Measurements from ENCODE around the gene PSMC3IP.
A peak's percentile ranks its signal among the peaks of the same experiment; 100 is the strongest.
"Not testable (repeated sequence)": the region's sequence is repeated elsewhere in the genome, so short reads cannot be mapped to it uniquely, and the experiment has no call there.

PSMC3IP gene

DNA sequence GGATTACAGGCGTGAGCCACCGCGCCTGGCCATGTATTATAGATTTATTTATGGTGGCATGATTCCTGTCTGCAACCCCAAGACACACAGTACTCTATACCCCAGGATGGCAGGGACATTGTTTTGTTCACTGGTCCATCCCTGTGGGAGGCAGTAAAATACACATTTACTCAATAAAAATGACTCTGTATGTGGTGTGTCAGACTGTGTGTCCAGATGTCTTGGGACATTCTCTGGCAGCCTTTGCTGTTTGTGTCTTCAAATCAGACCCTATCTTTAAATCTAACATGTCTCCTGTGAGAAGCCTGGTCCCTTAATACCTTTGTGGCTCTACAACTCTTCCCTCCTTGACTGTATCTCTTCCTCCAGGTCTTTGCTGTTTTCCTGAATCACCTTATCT is 17.3 kb downstream of the PSMC3IP start:
- no peak for DNase-seq (ENCODE audit: low spot score)

DNA sequence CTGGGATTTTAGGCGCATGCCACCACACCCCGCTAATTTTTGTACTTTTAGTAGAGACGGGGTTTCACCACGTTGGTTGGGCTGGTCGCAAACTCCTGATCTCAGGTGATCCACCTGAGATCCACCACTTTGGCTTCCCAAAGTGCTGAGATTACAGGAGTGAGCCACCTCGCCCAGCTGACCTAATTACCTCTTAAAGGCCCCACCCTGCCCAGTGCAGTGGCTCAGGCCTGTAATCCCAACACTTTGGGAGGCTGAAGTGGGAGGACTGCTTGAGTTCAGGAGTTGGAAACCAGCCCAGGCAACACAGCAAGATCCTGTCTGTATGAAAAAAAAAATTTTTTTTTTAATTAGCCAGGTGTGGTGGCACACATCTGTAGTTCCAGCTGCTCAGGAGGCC is 18.5 kb downstream of the PSMC3IP start:
- DNase-seq (ENCODE audit: low spot score) = no peak

DNA sequence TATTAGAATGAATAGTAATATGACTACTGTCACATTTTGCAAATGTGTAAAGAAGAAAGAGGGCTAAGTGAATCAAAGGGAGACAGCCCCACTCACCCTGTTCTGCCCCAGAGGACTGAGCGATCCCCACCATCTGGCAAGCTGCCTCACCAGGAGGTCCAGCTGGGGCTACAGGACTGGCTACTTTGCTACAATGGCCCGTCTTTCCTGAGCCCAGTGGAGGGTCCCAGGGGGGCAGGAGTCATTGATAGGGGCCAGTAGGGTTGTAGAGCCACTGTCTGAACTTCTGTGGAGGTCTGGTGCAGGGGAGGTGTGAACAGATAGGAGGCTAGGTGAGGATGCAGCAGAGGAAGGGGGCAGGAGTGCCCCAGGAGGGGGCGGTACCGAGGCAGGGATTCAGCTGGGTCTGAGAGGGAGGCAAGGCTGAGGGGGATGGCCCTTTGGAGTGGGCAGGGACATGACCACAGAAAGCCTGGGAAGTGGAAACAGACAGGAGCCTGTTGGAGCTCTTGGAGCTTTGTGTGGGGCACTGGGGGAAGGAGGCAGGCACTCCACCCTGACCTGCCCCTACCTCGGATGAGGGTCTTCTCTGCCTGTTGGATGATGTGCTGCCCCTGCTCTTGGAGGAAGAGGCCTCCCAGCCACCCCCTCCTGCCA is 21.4 kb downstream of the PSMC3IP start:
- not testable (repeated sequence) for DNase-seq (ENCODE audit: low spot score)

DNA sequence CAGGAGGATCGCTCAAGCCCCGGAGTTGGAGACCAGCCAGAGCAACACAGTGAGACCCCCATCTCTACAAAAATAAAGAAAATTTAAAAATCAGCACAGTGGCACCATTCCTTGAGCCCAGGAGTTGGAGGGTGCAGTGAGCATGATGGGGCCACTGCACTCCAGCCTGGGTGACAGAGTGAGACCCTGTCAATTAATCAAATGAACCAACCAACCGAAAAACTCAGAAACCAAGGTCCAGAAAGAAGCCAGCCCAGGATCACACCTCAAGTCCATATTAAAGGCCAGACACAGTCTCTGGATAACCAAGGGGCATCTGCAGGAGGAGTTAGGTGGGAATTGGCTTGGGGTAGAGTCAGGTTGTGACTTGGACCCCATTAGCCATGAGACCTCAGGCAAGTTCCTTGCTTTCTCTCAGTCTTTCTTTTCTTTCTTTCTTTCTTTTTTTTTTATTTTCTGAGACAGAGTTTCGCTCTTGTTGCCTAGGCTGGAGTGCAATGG is 22.4 kb downstream of the PSMC3IP start:
- no peak for DNase-seq (ENCODE audit: low spot score)

DNA sequence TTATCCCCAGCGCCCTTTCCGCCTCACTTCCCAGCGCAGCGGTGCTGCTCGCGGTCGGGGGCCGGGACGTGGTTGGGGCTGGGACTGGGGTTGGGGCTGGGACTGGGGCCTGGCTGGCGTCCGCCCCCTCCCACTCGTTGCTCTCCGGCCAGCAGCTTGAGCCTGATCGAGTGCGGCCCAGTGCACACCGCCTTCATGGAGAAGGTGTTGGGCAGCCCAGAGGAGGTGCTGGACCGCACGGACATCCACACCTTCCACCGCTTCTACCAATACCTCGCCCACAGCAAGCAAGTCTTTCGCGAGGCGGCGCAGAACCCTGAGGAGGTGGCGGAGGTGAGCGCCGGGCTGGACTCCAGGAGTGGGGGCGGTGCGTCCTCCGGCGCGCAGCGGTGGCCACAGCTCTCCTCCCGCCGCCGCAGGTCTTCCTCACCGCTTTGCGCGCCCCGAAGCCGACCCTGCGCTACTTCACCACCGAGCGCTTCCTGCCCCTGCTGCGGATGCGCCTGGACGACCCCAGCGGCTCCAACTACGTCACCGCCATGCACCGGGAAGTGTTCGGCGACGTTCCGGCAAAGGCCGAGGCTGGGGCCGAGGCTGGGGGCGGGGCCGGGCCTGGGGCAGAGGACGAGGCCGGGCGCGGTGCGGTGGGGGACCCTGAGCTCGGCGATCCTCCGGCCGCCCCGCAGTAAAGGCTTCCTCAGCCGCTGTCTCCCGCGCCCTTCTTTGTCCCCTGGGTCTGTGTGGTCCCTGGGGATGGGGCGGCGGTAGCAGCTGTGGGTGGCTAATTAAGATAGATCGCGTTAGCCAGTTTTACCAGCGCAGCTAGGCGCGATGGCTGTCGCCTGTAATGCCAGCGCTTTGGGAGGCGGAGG is 23.0 kb downstream of the PSMC3IP start:
- no peak for DNase-seq (ENCODE audit: low spot score)

DNA sequence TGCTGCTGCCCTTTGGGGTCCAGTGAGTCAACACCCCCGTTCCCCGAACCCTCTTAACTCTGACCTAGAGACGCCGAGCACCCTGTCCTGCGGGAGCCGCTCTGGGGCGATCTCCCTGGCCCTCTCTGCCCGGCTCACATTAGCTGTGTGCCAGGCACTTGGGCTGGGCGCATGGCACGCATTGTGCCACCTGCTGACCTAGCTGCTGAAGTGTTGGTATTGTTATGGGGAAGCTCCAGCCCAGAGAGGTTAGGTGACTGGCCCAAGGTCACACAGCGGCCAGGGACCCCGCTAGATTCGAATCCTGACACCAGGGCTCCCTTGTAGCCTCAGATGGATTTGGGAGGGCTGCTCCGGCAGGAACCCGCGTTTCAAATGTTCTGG is 23.7 kb downstream of the PSMC3IP start:
- DNase-seq (ENCODE audit: low spot score) = no peak

DNA sequence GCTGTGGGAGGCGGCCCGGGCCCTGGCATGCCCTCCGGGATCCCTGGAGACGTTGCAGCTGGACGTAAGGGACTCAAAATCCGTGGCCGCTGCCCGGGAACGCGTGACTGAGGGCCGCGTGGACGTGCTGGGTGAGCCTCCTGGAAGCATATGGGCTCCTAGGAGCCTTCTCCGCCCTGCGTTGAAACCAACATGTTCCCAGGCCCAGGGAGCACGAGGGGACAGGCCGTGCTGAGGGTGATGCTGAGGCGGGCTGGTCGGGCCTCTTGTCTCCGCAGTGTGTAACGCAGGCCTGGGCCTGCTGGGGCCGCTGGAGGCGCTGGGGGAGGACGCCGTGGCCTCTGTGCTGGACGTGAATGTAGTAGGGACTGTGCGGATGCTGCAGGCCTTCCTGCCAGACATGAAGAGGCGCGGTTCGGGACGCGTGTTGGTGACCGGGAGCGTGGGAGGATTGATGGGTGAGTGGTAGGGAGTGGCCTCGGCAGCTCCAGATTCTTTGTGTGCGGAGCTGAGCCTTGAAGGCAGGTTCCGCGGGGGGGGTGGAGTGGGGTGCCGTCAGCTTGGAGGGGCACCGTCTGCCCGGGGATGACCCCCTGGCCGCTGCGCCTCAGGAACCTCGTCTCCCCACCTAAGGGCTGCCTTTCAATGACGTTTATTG is 24.2 kb downstream of the PSMC3IP start:
- no peak for DNase-seq (ENCODE audit: low spot score)

DNA sequence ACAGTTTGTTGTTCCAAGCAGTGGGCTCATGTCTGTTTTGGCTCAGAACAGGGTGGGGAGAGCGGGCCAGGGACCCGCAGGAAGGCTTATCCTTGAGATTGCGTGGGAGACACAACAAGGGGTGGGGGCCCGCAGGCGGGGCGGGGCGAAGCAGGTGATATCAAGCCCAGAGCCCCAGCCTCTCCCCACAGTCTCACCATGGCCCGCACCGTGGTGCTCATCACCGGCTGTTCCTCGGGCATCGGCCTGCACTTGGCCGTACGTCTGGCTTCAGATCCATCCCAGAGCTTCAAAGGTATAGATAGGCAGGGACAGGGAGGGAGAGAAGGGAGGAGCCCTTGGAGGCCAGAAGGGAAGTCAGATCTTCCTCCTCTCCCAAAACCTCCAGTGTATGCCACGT is 24.8 kb downstream of the PSMC3IP start, which contains the start of gene HSD17B1:
TSS of gene HSD17B1 (plus strand) at position 188 of the 400 bp plus-strand sequence. CDS start at position 199, 11 bp downstream.
- not testable (repeated sequence) for DNase-seq (ENCODE audit: low spot score)

DNA sequence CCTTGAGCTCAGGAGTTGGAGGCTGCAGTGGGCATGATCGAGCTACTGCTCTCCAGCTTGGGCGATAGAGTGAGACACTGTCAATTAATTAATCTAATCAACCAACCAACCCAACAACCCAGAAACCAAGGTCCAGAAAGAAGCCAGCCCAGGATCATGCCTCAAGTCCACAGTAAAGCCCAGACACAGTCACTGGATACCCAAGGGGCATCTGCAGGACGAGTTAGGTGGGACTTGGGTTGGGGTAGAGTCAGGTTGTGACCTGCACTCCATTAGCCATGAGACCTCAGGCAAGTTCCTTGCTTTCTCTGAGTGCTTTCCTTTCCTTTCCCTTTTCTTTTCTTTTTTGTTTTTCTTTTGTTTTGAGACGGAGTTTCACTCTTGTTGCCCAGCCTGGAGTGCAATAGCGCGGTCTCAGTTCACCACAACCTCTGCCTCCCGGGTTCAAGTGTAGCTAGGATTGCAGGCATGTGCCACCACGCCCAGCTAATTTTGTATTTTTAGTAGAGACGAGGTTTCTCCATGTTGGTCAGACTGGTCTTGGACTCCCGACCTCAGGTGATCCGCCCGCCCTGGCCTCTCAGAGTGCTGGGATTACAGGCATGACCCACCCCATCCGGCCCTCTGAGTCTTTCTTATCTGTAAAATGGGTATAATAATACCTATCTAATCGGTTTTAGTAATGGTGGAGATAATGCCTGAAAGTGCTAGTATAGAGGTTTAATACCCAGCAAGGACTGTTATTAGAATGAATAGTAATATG is 28.4 kb downstream of the PSMC3IP start:
- DNase-seq (ENCODE audit: low spot score) = no peak

DNA sequence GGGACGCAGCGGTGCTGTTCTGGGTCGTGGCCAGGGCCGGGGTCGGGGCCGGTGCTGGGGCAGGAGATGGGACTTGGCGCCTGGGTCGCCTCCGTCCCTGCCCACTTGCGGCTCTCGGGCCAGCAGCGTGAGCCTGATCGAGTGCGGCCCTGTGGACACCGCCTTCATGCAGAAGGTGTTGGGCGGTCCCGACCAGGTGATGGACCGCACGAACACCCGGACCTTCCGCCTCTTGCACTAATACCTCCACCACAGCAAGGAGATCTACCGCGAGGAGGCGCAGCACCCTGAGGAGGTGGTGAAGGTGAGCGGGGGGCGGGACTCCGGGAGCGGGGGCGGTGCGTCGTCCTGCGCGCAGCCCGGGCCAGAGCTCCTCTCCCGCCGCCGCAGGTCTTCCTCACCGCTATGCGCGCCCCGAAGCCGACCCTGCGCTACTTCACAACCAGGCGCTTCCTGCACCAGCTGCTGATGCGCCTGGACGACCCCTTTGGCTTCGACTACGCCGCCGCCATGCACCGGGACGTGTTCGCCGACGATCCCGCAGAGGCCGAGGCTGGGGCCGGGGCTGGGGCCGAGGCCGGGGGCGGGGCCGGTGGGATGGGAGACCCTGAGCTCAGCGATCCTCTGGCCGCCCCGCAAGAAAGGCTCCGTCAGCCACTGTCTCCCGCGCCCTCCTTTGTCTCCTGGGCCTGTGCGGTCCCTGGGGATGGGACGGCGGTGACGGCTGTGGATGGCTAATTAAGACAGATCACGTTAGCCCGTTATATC is 29.3 kb downstream of the PSMC3IP start:
- peak; percentile 28 for DNase-seq (ENCODE audit: low spot score)

DNA sequence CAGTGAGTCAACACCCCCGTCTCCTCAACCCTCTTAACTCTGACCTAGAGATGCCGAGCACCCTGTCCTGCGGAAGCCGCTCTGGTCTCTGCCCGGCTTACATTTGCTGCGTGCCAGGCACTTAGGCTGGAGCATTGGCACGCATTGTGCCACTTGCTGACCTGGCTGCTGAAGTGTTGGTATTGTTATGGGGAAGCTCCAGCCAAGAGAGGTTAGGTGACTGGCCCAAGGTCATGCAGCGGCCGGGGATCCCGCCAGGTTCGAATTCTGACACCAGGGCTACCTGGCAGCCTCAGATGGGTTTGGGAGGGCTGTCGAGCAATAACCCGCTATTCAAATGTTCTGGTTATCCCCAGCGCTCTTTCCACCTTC is 29.8 kb downstream of the PSMC3IP start:
- no peak for DNase-seq (ENCODE audit: low spot score)

DNA sequence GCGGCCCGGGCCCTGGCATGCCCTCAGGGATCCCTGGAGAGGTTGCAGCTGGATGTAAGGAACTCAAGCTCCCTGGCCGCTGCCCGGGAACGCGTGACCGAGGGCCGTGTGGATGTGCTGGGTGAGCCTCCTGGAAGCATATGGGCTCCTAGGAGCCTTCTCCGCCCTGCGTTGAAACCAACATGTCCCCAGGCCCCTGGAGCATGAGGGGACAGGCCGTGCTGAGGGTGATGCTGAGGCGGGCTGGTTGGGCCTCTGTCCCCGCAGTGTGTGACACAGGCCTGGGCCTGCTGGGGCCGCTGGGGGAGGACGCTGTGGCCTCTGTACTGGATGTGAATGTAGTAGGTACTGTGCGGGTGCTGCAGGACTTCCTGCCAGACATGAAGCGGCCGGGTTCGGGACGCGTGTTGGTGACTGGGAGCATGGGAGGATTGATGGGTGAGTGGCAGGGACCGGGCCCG is 30.5 kb downstream of the PSMC3IP start:
- no peak for DNase-seq (ENCODE audit: low spot score)

DNA sequence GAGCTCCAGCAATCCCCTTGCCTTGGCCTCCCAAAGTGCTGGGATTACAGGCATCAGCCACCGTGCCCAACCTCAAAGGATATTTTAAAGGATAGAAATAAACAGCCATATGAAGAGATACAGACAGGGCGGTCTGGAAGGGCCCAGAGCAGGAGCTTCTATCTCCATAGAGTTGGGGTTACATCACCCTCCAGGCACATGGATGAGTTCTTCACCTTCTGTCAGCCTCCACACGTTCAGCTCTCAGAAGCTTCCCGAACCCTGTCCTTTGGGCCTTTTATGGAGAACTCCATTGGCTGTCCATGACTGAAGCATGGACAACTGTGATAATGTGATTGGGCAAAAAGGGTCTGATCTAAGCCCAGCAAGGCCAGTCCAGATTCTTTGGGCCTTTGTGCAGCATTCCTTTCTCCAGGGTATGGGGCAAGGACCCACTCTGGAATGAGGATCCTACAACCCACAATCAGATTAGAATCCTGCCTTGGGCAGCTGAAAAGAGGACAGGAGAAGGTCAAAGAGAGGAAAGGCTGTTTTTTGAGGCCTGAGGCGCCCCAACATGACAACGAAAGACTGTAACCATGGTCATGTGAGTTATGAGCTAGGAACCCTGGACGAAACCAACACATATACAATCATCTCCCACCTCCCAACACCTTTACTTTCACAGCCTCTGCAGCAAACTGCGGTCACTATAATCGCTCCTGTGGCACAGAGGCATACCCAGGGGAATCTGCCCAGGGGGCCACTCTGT is 31.6 kb downstream of the PSMC3IP start:
- not testable (repeated sequence) for DNase-seq (ENCODE audit: low spot score)

DNA sequence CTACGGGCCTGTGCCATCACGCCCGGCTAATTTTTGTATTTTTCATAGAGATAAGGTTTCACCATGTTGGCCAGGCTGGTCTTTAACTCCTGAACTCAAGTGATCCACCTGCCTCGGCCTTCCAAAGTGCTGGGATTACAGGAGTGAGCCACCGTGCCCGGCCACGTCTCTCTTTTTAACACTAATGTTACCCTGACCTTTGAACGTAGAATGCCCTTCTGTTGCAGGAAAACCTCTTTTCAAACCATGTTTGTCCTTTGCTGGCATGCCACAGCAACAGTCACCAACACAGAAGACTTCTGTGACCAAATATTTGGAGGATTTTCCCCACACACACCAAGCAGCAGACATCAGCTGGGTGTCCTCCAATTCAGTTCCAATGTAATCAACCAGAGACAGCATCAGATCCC is 32.6 kb downstream of the PSMC3IP start:
- DNase-seq (ENCODE audit: low spot score) = no peak

DNA sequence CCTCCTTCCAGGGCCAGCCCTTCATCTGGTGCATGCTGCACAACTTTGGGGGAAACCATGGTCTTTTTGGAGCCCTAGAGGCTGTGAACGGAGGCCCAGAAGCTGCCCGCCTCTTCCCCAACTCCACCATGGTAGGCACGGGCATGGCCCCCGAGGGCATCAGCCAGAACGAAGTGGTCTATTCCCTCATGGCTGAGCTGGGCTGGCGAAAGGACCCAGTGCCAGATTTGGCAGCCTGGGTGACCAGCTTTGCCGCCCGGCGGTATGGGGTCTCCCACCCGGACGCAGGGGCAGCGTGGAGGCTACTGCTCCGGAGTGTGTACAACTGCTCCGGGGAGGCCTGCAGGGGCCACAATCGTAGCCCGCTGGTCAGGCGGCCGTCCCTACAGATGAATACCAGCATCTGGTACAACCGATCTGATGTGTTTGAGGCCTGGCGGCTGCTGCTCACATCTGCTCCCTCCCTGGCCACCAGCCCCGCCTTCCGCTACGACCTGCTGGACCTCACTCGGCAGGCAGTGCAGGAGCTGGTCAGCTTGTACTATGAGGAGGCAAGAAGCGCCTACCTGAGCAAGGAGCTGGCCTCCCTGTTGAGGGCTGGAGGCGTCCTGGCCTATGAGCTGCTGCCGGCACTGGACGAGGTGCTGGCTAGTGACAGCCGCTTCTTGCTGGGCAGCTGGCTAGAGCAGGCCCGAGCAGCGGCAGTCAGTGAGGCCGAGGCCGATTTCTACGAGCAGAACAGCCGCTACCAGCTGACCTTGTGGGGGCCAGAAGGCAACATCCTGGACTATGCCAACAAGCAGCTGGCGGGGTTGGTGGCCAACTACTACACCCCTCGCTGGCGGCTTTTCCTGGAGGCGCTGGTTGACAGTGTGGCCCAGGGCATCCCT is 34.1 kb downstream of the PSMC3IP start:
- no peak for DNase-seq (ENCODE audit: low spot score)

DNA sequence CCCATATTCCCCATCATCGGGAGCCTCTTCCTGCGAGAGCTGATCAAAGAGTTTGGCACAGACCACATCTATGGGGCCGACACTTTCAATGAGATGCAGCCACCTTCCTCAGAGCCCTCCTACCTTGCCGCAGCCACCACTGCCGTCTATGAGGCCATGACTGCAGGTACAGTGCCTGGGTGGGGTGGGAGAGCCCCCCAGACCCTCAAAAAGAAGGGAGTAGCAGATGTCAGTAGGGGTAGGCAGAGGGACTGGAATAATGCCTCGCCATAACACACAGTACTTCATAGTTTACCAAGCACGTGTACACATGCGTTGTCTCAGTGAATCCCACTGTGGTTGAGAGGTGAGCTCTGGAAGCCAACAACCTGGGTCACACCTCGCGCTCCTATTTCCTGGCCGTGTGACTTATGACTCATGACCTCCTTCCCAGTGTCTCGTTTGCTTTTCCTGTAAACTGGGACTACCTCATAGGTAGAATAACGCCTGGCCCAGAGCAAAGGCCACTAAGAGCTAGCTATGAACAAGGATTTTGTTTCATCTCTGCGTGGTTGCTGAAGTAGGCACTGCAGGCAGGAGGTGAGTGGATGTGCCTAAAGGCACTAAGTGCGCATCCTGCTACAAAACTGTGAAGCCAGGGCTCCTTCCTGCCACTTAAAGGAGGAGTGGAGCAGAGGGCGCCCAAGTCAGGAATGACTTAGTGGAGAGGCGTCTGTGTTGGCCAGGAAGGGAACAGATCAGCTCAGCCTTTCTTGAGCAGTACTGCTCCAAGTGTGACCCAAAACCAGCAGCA is 36.3 kb downstream of the PSMC3IP start:
- no peak for DNase-seq (ENCODE audit: low spot score)

DNA sequence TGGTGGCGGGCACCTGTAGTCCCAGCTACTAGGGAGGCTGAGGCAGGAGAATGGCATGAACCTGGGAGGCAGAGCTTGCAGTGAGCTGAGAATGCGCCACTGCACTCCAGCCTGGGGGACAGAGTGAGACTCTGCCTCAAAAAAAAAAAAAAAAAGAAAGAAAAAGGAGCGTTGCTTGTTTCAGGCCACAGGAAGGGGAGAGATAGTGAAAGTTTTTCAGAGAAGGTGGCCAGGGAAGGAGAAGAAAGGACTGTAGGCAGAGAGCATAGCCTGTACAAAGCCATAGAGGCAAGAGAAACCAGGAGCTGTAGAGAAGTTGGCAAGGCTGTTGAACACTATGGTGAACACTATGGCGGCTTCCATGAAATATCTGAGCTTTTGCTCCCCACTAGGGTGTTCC is 37.0 kb downstream of the PSMC3IP start:
- not testable (repeated sequence) for DNase-seq (ENCODE audit: low spot score)

DNA sequence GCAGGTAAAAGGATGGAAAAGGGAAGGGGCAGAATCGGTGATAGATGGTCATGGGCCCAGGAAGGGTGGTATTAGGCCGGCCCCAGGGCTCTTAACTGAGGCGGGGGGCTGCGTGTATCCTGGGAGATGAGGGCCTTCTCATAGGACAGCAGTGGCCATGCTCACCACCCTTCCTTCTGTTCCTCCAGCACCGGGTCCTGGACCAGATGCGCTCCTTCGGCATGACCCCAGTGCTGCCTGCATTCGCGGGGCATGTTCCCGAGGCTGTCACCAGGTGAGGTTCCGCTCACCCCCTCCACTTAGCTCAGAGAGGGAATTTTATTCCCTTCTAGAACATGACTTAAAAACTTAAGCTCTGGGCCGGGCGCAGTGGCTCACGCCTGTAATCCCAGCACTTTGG is 39.0 kb downstream of the PSMC3IP start:
- no peak for DNase-seq (ENCODE audit: low spot score)

Data from hematopoietic multipotent progenitor cell treated with erythropoietin and hydrocortisone succinate and interleukin-3 and kit ligand, for 17 days (in vitro differentiated cells).